A204.1 (cell line): ENCODE results near the gene SLFN13.
"Not testable (repeated sequence)": the region's sequence is repeated elsewhere in the genome, so short reads cannot be mapped to it uniquely, and the experiment has no call there.

Experiments
- FAIRE-seq: peaks from 2 replicates; lab custom pipeline; 2012; peaks lifted over from hg19 to GRCh38; lab: Jason Lieb, UNC

The SLFN13 gene, protein sequence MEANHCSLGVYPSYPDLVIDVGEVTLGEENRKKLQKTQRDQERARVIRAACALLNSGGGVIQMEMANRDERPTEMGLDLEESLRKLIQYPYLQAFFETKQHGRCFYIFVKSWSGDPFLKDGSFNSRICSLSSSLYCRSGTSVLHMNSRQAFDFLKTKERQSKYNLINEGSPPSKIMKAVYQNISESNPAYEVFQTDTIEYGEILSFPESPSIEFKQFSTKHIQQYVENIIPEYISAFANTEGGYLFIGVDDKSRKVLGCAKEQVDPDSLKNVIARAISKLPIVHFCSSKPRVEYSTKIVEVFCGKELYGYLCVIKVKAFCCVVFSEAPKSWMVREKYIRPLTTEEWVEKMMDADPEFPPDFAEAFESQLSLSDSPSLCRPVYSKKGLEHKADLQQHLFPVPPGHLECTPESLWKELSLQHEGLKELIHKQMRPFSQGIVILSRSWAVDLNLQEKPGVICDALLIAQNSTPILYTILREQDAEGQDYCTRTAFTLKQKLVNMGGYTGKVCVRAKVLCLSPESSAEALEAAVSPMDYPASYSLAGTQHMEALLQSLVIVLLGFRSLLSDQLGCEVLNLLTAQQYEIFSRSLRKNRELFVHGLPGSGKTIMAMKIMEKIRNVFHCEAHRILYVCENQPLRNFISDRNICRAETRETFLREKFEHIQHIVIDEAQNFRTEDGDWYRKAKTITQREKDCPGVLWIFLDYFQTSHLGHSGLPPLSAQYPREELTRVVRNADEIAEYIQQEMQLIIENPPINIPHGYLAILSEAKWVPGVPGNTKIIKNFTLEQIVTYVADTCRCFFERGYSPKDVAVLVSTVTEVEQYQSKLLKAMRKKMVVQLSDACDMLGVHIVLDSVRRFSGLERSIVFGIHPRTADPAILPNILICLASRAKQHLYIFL

DNA sequence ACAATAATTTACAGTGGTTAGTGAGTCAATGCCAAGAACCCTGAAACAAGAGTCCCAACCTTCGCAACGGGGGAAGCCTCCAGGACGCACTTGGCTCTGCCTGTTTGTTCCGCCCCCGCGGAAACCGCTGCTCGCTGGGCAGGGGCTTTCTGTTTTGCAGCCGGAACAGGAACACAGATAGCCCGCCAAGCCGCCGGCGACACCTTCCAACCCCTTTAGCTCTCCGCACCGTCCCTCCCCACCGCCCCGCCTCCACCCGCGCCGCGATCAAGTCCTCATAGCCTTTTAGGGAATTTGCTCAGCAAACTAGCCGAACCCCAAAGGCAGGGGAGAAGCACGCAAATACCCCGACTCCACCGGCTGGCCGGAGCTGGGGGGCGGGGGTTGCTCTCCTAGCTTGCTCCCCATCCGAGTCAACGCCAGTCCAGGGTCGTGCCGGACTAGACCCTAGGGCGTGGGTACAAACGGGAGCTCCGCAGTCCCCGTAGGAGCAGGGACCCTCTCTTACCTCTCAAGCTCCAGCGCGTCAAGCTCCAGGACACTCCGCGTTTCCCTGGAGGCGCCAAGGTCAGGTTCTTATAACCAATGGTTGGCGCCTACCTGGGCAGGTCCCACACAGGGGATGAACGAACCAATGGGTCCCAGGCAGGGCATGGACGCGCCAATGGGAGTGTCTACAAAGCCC, at the start of gene SLFN13:
Gene SLFN13 (minus strand): TSS at position 553 of the 685 bp plus-strand sequence. CDS start 3,086 bp downstream, outside the sequence.
- FAIRE-seq, result no peak

GRCh38 chr17:35496451-35497290, 48.1 kb upstream of the SLFN13 start:
- FAIRE-seq, result no peak

GRCh38 chr17:35493040-35493439, 44.5 kb upstream of the SLFN13 start:
- FAIRE-seq, result no peak

- FAIRE-seq, result no peak
Measured at GRCh38 chr17:35491417-35491816, 42.9 kb upstream of the SLFN13 start.

- FAIRE-seq, result no peak
Measured at GRCh38 chr17:35489944-35490343, 41.4 kb upstream of the SLFN13 start.

DNA sequence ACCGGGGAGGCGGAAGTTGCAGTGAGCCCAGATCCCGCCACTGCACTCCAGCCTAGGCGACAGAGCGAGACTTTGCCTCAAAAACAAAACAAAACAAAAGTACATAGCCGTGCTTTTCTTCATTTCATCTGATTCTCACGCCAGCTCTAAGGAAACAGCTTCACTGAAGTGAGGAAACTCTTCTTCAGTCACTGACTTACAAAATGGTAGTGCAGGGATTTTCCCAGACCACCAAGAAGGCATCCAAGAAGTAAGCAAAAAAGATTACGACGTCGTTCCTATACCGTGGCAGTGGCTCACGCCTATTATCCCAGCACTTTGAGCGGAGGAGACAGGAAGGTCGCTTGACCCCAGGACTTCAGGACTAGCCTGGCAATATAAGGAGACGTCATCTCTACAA, 40.4 kb upstream of the SLFN13 start:
- FAIRE-seq, result no peak

DNA sequence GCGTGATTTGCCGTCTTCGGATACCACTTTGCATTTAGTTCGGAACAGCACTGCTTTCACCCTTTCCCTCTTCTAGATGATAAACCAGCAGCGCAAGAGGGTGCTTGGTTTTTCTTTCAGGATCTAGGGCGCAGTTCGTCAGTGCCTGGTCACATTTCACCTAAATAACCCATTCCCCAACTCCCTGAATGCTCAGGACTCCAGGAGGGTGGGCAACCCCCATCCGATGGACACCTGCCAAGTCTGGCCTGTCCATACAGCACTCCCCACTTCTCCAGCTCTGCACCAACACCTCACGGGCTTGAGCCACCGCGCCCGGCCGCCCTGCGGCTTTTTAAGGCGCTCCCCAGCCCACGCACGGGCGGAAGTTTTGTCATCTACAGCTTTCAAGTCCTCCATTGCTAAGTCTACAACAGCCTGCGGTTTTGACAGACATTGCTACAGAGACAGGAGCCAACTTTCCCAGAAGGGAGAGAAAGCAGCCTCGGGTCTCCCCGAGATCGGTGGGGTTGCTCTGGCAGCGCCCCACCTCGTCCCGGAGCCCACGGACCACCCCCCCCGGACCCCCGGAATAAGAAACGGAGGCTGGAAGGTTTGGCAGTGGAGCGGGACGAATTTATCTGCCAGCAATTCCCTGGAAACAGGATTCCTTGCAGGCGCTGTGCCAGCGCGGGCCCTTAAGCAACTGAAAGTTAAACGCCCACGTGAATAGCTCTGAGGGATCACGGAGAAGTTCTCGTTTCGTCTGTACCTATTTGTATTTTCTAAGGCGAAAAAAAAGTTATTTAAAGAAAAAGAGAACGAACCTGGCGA, 38.6 kb upstream of the SLFN13 start:
- FAIRE-seq, result no peak

GRCh38 chr17:35479271-35479670, 30.7 kb upstream of the SLFN13 start:
- FAIRE-seq, result no peak

GRCh38 chr17:35477248-35477647, 28.7 kb upstream of the SLFN13 start:
- FAIRE-seq, result no peak

- no peak for FAIRE-seq
Measured at GRCh38 chr17:35476283-35476820, 27.8 kb upstream of the SLFN13 start.

GRCh38 chr17:35468475-35468874, 19.9 kb upstream of the SLFN13 start:
- no peak for FAIRE-seq

- no peak for FAIRE-seq
Measured at GRCh38 chr17:35467824-35468223, 19.3 kb upstream of the SLFN13 start.

DNA sequence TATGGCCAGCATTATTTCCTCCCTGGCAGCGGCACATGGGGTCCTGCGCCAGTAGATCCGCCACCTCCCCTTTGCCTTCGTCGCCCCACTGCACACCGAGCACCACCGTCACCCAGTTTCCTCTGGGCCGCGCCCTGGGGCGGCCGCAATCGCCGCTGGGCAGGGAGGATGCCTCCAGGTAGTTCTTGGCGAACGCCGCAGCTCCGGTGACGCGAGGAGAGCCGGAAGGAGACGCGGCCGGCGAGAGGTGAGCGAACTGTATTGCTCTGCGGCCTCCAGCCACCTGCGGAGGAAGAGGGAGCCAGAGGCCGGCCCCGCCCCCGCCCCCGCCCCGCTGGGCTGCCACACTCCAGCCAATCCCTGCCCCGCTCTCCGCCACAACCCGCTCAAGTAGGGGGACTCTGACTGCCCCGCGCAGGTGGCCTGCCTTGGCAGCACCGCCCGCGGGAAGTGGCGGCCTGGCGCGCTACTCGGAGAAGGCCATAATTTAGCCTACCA, 11.8 kb upstream of the SLFN13 start:
- no peak for FAIRE-seq

DNA sequence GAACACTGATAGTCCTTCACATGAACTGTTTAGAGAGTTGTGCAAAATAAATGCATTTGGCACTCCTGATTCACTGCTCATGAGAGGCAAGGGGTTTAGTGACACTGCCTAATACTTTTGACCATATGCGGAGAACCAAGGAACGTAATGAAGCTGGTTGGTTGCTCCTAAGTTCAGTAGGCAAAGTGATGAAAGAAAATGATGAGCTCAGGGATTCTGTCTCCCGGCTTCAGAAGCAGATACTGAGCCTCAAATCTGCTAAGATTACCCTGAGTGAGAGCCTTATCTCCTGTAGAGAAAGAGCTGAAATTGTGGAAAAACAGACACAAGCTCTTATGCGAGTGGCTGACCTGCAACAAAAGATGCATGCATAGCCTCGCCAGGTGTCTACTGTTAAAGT, 5.5 kb upstream of the SLFN13 start:
- FAIRE-seq, result not testable (repeated sequence)

DNA sequence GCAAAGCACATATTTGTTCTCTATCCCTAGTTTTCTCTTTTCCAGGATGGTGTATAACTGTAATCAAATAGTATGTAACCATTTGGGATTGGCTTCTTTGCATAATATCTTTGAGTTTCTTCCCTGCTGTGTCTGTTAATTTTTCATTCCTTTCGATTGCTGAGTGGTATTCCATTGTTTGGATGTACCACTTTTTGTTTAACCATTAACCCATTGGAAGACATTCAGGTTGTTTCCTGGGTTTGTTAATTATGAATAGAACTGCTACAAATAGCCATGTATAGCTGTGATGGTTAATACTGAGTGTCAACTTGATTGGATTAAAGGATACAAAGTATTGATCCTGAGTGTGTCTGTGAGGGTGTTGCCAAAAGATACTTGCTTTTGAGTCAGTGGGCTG, 4.6 kb upstream of the SLFN13 start:
- no peak for FAIRE-seq

GRCh38 chr17:35449371-35449931, 885 bp upstream of the SLFN13 start:
- FAIRE-seq, result no peak

DNA sequence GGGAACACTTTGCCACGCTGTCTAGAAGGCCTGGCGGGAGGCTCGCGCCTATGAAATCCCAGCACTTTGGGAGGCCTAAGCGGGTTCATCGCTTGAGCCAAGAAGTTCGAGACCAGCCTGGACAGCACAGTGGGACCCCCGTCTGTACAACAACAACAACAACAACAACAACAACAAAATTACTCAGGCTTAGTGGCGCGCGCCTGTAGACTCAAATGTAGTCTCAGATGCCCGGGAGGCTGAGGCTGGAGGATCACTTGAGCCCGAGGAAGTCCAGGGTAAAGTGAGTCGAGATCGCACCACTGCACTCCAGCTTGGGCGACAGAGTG, 297 bp upstream of the SLFN13 start:
- no peak for FAIRE-seq

DNA sequence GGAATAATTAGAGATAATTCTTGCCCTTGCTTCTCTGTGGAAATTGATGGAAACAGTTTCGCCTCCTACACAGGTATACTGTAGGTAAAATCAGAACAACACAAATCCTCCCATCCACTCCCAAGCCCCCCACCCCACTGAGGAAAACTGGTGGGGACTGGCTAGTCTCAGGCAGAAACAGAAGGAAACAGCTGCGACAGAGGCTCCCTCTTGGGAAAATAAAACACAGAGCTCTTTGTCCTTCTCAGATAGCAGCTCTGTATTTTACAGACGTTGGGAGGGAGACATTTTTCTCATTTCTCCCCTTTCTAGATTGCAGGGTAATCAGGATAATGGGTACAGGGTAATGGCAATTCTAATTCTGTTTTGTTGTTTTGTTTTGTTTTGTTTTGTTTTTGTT, 1.1 kb downstream of the SLFN13 start:
- no peak for FAIRE-seq

DNA sequence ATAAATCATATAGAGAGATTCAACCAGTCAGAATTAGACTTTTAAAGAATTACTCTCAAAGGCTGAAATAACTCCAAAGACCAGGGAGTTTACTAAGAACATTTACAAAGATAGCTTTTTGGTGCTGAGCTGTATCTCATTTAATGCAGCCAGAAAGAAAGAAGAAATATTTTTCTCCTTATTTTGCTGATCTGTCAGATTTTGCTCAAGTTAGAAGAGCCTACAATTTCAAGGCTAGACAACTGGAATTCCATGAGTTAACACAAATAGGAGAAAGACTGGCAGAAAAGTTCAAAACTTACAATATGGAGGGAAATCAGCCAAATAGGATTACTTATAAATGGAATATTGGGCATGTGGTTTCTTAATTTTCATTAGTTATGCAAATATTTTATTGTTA, 10.1 kb downstream of the SLFN13 start:
- no peak for FAIRE-seq
